Smooth muscle cell (in vitro differentiated cells): ENCODE data around the gene INPP1. TPM values are rescaled to one million over a fixed set of nuclear protein-coding genes. Genes with fewer than 3 reads are reported as not detected.

ENCODE experiments used
- DNase-seq: peaks from one replicate; lab custom pipeline; 2025; ENCODE audit not compliant: unreplicated experiment; lab: John Stamatoyannopoulos, UW
- H2AFZ ChIP-seq: fragments of 200-600 bp; sonication (generic); 2 replicates; pipeline ENCODE4 v1.6.0; 2016; ENCODE audit warnings: antibody characterized with exemption, low read depth, mild to moderate bottlenecking
- H3F3A ChIP-seq: fragments of 200-600 bp; sonication (generic); 2 replicates; pipeline ENCODE4 v1.6.0; 2017; ENCODE audit warnings: antibody characterized with exemption, low read depth
- H3K27ac ChIP-seq: fragments of 200-600 bp; sonication (generic); 2 replicates; pipeline ENCODE4 v1.5.1; 2016; ENCODE audit warnings: low read depth, mild to moderate bottlenecking
- H3K27me3 ChIP-seq: fragments of 200-600 bp; sonication (generic); 2 replicates; pipeline ENCODE4 v1.6.1; 2016; ENCODE audit warnings: low read depth, mild to moderate bottlenecking
- H3K36me3 ChIP-seq: fragments of 200-600 bp; sonication (generic); 2 replicates; pipeline ENCODE4 v1.5.1; 2016; ENCODE audit warnings: low read depth
- H3K4me1 ChIP-seq: fragments of 200-600 bp; sonication (generic); 2 replicates; pipeline ENCODE4 v1.5.1; 2016; ENCODE audit warnings: low read depth
- H3K4me2 ChIP-seq: fragments of 200-600 bp; sonication (generic); 2 replicates; pipeline ENCODE4 v1.6.0; 2016; ENCODE audit warnings: mild to moderate bottlenecking
- H3K4me3 ChIP-seq: fragments of 200-600 bp; sonication (generic); 2 replicates; pipeline ENCODE4 v1.5.1; 2016; ENCODE audit warnings: mild to moderate bottlenecking
- H3K79me2 ChIP-seq: fragments of 200-600 bp; sonication (generic); 2 replicates; pipeline ENCODE4 v1.6.0; 2016; ENCODE audit warnings: low read depth, mild to moderate bottlenecking
- H3K9ac ChIP-seq: fragments of 200-600 bp; sonication (generic); 2 replicates; pipeline ENCODE4 v1.6.0; 2016; ENCODE audit warnings: low read depth
- H3K9me3 ChIP-seq: fragments of 200-600 bp; sonication (generic); replicated peaks from 2 replicates; pipeline ENCODE4 v1.5.1; 2016; ENCODE audit warnings: low read depth
- H4K20me1 ChIP-seq: fragments of 200-600 bp; sonication (generic); 2 replicates; pipeline ENCODE4 v1.6.0; 2016; ENCODE audit warnings: low read depth
- CTCF ChIP-seq: fragments of 200-600 bp; sonication (generic); IDR thresholded peaks from 2 replicates; pipeline ENCODE4 v1.5.1; 2017; ENCODE audit warnings: borderline replicate concordance, mild to moderate bottlenecking, antibody characterized with exemption; ENCODE audit not compliant: insufficient read depth, poor library complexity, severe bottlenecking
- WGBS: methylation state at CpG from one replicate; pipeline ENCODE4 v1.1.7; 2016; ENCODE audit warnings: low lambda C conversion rate; 5-methylcytosine and 5-hydroxymethylcytosine counted together
- polyA plus RNA-seq: library from polyadenylated mRNA; unstranded; fragments of >200 nt; fragmentation: Nextera tagmentation; extraction: Ambion mirVana; gene quantifications from 2 replicates; pipeline ENCODE4 v1.2.1, GENCODE V29; 2016
- total RNA-seq: library from RNA; depleted of rRNA; stranded (reverse); fragments of >200 nt; gene quantifications from 2 replicates; pipeline ENCODE4 v1.2.3, GENCODE V29; 2014

INPP1 gene
- total and polyA plus RNA-seq, 2 experiments from 2014 or later: 4.5 to 14.3 TPM

GRCh38 chr2:190325588-190325987 is 17.8 kb upstream of the INPP1 start:
- no peak overlapping the region for H3K27ac ChIP-seq
- H3K9ac ChIP-seq: no peak overlapping the region
- no peak for DNase-seq
- TF ChIP-seq CTCF: no peak
- no peaks in the 10 kb centered on the region for H3K4me1 ChIP-seq
- no peaks in the 10 kb centered on the region for H3K9me3 ChIP-seq
- H3K27me3 ChIP-seq: no peaks in the 10 kb centered on the region
- no peak overlapping the region for H2AFZ ChIP-seq
- no peaks in the 10 kb centered on the region for H3K79me2 ChIP-seq
- WGBS: 73% methylated on average over 2 of the region's 2 CpGs
- H3F3A ChIP-seq: peaks cover 5% of the 10 kb centered on the region
- H3K4me2 ChIP-seq: no peak overlapping the region
- H3K4me3 ChIP-seq: no peak overlapping the region
- H4K20me1 ChIP-seq: no peaks in the 10 kb centered on the region
- H3K36me3 ChIP-seq: no peaks in the 10 kb centered on the region

- H3K79me2 ChIP-seq: no peaks in the 10 kb centered on the region
- H4K20me1 ChIP-seq: no peaks in the 10 kb centered on the region
- no peaks in the 10 kb centered on the region for H3K9me3 ChIP-seq
- H3K4me3 ChIP-seq: no peak overlapping the region
- no peak for DNase-seq
- H3K36me3 ChIP-seq: no peaks in the 10 kb centered on the region
- WGBS: 88% methylated on average over 4 of the region's 4 CpGs
- H2AFZ ChIP-seq: no peak overlapping the region
- H3F3A ChIP-seq: no peaks in the 10 kb centered on the region
- no peak overlapping the region for H3K4me2 ChIP-seq
- no peak for TF ChIP-seq CTCF
- no peaks in the 10 kb centered on the region for H3K4me1 ChIP-seq
- H3K9ac ChIP-seq: no peak overlapping the region
- H3K27ac ChIP-seq: no peak overlapping the region
- no peaks in the 10 kb centered on the region for H3K27me3 ChIP-seq
Observed at GRCh38 chr2:190327867-190328572, 15.4 kb upstream of the INPP1 start.

- DNase-seq: no peak
- Histone ChIP-seq H3K79me2 (no peaks in the 10 kb centered on the region), H2AFZ (no peak overlapping the region), H3K27me3 (no peaks in the 10 kb centered on the region), H3K9me3 (no peaks in the 10 kb centered on the region), H3F3A (no peaks in the 10 kb centered on the region), H4K20me1 (no peaks in the 10 kb centered on the region), H3K4me3 (no peak overlapping the region), H3K4me2 (no peak overlapping the region), H3K9ac (no peak overlapping the region), H3K4me1 (no peaks in the 10 kb centered on the region), H3K36me3 (no peaks in the 10 kb centered on the region), H3K27ac (no peak overlapping the region)
- TF ChIP-seq CTCF: no peak
- 95% methylated on average over 3 of the region's 3 CpGs for WGBS
Observed at GRCh38 chr2:190328573-190329147, 14.7 kb upstream of the INPP1 start.

GRCh38 chr2:190333395-190333794 is 10.0 kb upstream of the INPP1 start:
- H3K4me2 ChIP-seq: no peak overlapping the region
- WGBS: 81% methylated on average over 8 of the region's 8 CpGs
- H3K4me1 ChIP-seq: no peaks in the 10 kb centered on the region
- H3K27ac ChIP-seq: no peak overlapping the region
- no peak for DNase-seq
- no peaks in the 10 kb centered on the region for H3F3A ChIP-seq
- H3K4me3 ChIP-seq: no peak overlapping the region
- H3K79me2 ChIP-seq: no peaks in the 10 kb centered on the region
- H3K36me3 ChIP-seq: no peaks in the 10 kb centered on the region
- H2AFZ ChIP-seq: no peak overlapping the region
- H4K20me1 ChIP-seq: no peaks in the 10 kb centered on the region
- no peaks in the 10 kb centered on the region for H3K27me3 ChIP-seq
- TF ChIP-seq CTCF: no peak
- H3K9ac ChIP-seq: no peak overlapping the region
- H3K9me3 ChIP-seq: no peaks in the 10 kb centered on the region
